NCI-H82 treated with DMSO at 0.1 percent for 48 hours (cell line): ENCODE data around the gene SLIT3.

Source experiments
- DNase-seq: peaks from one replicate; lab custom pipeline; 2025; ENCODE audit not compliant: unreplicated experiment; lab: John Stamatoyannopoulos, UW

Gene SLIT3

GRCh38 chr5:169048181-169049125, 252.5 kb downstream of the SLIT3 start:
- DNase-seq, result no peak

- DNase-seq, result no peak
Observed at GRCh38 chr5:169044962-169045361, 256.0 kb downstream of the SLIT3 start.

GRCh38 chr5:169041180-169041579, 259.8 kb downstream of the SLIT3 start:
- DNase-seq, result no peak

- DNase-seq, result no peak
Observed at GRCh38 chr5:169039592-169039991, 261.3 kb downstream of the SLIT3 start.

GRCh38 chr5:169037466-169037865, 263.5 kb downstream of the SLIT3 start:
- DNase-seq, result no peak

- no peak for DNase-seq
Observed at GRCh38 chr5:169036079-169036805, 264.7 kb downstream of the SLIT3 start.

GRCh38 chr5:169029661-169030274, 271.2 kb downstream of the SLIT3 start:
- DNase-seq, result peak; percentile 58

GRCh38 chr5:169029037-169029436, 271.9 kb downstream of the SLIT3 start:
- DNase-seq, result no peak

GRCh38 chr5:169027501-169028061, 273.4 kb downstream of the SLIT3 start:
- DNase-seq, result peak; percentile 94

GRCh38 chr5:169025491-169025890, 275.4 kb downstream of the SLIT3 start:
- no peak for DNase-seq

- DNase-seq, result no peak
Observed at GRCh38 chr5:169024421-169024820, 276.5 kb downstream of the SLIT3 start.

GRCh38 chr5:169022718-169023117, 278.2 kb downstream of the SLIT3 start:
- no peak for DNase-seq

GRCh38 chr5:169020102-169020501, 280.8 kb downstream of the SLIT3 start:
- DNase-seq, result peak; percentile 20

GRCh38 chr5:169018925-169019324, 282.0 kb downstream of the SLIT3 start:
- DNase-seq, result no peak

GRCh38 chr5:169015991-169016390, 284.9 kb downstream of the SLIT3 start:
- DNase-seq, result no peak

GRCh38 chr5:169013846-169014245, 287.1 kb downstream of the SLIT3 start:
- no peak for DNase-seq

GRCh38 chr5:169013208-169013728, 287.7 kb downstream of the SLIT3 start:
- DNase-seq, result no peak

GRCh38 chr5:169012450-169012849, 288.5 kb downstream of the SLIT3 start:
- no peak for DNase-seq

- no peak for DNase-seq
Observed at GRCh38 chr5:169011451-169011850, 289.5 kb downstream of the SLIT3 start.

- no peak for DNase-seq
Observed at GRCh38 chr5:169011009-169011408, 289.9 kb downstream of the SLIT3 start.

GRCh38 chr5:169009123-169009522, 291.8 kb downstream of the SLIT3 start:
- no peak for DNase-seq
